Activated effector memory CD4-positive, alpha-beta T cell treated with Interleukin-2 at 50 U/mL for 16 hours (primary cell): ENCODE data around the gene OR4F6.
"Not testable (repeated sequence)": the region's sequence is repeated elsewhere in the genome, so short reads cannot be mapped to it uniquely, and the experiment has no call there.

ENCODE experiments used
- DNase-seq: peaks from one replicate; pipeline ENCODE4 v3.0.0-alpha.2; 2020

OR4F6 gene, protein sequence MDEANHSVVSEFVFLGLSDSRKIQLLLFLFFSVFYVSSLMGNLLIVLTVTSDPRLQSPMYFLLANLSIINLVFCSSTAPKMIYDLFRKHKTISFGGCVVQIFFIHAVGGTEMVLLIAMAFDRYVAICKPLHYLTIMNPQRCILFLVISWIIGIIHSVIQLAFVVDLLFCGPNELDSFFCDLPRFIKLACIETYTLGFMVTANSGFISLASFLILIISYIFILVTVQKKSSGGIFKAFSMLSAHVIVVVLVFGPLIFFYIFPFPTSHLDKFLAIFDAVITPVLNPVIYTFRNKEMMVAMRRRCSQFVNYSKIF

DNA sequence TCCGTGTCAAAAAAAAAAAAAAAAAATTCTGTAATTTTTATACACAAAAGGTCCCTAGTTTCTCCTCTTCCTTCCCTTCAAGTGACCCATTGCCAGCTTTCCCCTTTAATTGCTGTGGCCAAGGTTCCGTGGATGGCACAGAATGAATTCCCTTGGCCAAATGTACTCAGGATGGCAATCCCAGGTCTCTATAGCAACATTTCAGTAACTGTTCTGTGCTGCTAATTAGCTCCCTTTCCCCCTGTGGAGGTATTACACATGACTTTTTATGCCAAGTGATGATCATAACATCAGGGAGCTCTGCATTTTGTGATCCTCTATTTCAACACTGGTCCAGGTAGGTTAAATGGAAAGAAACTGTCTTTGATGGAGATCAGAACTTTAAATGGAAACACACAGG, at the start of gene OR4F6:
OR4F6 (plus strand) TSS at position 301 of the 400 bp plus-strand sequence. CDS start 2,211 bp downstream, outside the sequence.
- DNase-seq: no peak

DNA sequence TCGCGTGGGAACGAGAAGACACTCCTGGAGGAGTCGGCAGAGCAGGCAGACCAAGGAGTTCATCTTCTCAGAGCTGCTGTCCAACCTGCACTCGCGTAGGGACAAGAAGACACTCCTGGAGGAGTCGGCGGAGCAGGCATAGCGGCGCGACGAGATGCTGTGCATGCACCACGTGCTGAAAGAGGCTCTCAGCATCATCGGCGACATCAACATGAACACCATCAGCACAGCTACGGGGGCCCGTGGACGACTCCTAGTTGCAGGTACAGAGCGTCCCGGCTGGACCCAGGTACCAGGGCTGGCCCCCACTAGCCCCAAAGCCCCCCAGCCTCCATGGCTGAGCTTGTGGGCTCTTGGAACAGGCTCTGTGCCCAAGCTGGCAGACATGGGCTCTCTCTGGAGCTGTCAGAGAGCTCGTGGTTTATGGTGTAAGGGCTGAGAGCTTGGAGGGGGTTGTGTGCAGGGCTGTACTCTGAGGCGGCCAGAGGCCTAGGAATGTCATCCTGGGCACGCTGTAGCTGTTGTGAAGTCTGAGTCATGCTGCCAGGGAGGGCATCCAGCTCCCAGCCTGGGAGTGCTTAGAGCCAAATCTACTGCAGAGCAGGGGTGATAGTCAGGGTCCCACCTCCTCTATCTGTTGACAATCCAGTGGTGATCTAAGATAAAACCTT, 38.5 kb upstream of the OR4F6 start:
- DNase-seq: not testable (repeated sequence)

DNA sequence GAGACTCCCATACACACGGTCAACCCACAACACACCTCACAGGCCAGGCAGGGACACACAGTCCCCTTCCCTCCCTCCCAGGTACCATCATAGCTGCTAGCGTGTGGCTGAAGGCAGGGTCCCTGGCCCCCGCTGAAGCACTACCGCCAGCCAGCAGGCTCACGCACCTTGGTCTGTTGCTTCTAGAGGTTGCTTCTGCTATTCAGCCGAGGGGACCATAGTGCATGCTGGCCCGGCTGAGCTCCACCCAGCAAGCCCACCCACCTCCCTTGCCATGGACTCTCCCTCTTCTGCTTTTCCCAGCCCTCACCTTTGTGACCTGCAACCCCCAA, 38.0 kb upstream of the OR4F6 start:
- DNase-seq: not testable (repeated sequence)

DNA sequence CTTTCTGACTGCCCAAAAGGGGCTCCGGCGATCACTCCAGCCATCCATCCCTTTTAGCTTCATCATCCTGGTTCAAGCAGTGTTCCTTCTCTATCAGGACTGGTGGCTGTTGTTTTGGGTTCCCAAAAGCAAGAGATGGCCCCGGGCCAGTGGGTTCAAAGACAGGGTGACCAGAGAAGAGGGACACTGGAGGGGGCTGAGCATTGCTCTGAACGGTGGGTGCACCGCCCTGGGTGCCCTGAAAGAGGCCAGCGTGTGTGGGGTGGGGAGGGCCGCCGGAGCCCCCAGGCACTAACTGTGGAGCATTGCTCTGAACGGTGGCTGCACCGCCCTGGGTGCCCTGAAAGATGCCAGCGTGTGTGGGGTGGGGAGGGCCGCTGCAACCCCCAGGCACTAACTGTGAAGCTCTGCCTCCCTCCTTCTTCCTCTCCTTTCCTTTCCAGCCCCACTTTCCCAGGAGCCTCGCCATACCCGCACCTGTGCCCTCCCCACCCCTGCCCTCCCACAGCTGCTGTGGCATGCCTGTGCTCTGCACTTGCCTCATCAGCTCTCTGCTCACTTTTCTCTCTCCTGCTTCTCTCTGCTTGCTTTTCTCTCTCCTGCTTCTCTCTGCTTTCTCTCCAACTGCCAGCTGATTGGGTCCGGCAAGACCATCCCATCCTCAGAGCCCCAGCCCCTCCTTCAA, 37.4 kb upstream of the OR4F6 start:
- no peak for DNase-seq

DNA sequence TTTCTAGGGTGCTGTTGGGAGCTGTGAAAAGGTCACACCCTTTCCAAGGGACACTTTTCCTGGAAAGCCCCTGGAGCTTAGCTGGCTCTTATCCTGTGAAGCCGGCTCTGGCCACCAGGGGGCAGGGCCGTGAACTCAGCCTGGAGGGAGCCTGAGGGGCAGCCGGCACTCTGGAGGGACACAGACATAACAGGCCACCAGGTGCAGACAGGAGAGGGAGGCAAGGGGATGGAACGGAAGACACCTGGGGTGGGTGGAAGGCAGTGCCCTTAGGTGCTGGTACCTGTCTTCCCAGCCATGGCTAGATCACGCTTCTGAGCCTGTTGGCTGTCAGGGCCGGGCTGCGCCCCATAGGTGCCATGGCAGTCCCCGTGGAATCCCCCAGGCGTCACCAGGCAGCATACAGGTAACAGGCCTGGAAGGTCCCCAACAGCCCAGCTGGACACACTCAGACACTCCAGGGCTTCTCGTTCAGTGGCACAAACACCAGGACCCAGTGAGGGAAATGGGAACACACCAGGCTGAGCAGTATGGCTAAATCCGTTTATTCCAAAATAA, 36.1 kb upstream of the OR4F6 start:
- DNase-seq: not testable (repeated sequence)

DNA sequence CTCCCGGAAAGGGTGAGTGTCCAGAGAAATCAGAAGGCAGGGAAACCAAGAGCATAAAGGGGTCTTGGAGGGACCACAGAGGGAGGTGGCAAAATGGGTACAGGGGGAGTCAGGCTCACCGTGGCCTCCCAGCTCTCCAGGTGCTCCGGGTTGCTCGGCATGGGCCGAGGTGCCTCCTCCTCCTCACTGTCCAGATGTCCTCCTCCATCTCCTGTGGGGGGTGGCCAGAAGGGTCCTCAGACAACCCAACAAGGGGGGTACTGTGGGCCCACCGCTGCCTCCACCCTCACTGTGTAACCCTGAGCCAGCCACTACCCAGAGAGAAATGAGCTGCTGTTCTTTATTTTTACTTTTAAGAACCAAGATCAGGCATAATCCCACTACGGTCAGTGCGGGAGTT, 30.4 kb upstream of the OR4F6 start:
- DNase-seq: no peak

DNA sequence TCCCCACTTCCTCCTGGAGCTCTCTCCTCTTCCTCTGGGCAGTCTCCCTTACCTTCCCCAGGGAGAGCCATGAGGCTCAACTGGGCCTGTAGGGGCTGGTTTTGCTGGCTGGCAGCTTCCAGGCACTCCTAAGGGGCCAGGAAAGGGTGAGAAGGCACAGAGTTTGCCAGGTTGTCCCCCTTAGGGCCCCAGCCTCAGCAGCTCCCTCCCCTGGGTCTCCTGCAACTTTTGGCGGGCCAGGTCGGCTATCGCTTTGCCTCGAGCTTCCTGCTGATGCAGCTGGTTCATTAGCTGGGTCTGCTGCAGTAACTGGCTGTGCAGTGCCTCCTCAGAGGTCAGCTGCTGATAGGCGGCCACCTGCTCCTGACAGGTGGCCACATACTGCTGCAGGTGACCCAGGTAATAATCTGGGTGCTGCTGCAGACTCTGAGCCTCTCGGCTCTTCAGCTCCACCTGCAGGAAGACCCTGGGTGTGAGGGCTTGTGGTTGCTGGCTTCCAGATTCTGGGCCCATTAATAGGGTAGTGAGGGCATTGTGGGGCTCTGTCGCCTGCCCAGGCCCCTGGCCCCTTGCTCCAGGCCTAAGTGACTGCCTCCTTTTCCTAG, 29.7 kb upstream of the OR4F6 start:
- DNase-seq: no peak

DNA sequence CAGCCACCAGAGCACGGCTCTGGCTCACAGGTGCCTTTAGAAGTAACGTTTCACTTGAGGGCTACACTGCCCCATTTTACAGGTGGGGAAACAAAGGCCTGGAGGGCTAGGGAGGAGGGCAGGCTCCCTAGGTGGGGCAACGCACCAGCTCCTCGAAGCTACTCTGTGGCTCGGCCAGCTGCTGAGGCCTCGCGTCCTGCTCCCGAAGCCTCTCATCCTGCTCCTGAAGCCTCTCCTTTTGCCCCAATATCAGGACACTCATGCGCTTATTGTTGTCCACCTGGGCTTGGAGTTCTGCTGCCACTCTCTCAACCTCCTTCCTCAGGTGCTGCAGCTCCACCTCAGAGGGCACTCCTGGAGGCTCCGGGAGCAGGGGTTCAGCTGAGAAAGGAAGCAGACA, 28.2 kb upstream of the OR4F6 start:
- no peak for DNase-seq

DNA sequence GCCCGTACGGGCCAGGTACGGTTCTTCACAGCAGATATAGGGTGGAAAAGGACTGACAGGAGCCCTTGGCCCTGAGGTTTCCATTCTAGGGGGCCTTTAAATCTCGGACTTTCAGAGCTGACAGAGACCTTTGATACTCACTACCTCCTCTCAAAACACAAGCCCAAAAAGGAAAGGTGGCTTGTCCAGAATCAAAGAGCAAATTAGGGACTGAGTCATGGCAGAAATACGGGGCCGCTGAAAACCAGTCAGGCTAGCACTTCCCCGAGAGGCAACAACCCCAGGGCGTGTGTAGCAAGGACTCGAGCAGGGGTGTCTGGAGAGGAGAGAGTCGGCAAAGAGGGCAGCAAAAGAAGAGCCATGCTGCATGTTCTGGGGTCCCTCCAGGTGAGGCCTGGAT, 24.7 kb upstream of the OR4F6 start:
- DNase-seq: not testable (repeated sequence)

DNA sequence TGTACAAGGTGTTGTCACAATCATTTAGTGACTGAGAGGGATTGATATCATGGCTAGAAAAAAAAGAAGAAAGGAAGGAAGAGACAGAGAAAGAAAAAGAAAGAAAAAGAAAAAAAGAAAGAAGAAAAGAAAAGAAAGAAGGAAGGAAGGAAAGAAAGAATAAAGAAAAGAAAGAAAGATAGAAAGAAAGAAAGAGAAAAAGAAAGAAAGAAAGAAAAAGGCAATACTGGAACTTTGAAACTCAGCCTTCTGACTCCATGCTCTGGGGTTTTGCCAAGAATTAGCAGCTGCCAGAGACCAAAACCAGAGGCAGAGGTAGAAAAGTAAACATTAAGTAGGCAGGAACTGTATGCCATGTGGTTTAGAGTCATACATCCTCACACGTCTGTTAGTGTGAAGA, 23.1 kb upstream of the OR4F6 start:
- DNase-seq: not testable (repeated sequence)

DNA sequence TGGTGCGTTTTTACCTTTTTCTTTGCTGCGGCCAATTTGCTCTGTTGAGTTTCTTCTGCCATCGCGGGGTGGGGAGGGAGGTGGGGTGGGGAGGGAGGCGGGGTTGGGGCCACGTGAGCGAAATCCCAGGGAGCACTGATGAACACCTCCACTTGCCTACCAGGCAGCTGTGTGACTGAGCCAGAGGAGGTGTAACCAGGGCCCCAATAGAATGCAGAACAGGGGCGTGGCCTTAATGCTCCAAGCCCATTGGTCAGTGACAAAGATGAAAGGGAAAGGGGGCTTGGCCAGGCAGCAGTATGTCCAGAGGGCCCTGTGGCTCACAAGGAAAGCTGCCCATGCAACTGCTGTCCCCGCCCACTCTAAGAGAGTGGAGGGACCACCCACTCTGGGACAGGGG, 21.4 kb upstream of the OR4F6 start:
- no peak for DNase-seq

DNA sequence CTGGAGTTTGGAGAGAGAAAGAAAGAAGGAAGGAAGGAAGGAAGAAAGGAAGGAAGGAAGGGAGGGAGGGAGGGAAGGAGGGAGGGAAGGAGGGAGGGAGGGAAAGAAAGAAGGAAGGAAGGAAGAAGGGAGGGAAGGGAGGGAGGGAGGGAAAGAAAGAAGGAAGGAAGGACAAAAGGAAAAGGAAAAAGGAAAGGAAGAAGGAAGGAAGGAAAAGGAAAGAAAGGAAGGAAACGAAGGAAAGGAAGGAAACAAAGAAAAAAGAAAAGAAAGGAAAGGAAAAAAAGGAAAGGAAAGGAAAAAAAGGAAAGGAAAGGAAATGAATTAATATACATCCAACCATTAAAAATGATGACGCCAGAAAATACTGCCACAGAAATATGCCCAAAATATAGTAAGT, 18.7 kb upstream of the OR4F6 start:
- DNase-seq: no peak

DNA sequence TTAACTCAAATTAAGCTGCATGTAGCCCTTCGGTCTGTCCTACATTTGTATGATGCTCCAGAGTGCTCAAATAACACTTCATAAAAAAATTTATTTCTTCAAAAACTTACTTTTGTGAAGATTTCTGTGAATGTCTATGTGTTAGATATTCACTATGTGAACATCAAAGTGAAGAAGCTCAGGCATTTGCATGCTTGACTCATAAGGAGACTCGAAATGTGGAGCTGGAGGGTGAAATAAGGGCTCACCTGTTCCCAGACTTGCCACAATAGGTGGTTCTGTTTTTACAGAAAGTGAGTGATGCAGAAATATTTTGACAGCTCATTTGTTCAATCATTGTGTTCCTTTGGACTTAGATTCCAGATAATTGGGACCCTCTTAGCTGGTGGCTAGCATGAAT, 16.9 kb upstream of the OR4F6 start:
- DNase-seq: not testable (repeated sequence)

DNA sequence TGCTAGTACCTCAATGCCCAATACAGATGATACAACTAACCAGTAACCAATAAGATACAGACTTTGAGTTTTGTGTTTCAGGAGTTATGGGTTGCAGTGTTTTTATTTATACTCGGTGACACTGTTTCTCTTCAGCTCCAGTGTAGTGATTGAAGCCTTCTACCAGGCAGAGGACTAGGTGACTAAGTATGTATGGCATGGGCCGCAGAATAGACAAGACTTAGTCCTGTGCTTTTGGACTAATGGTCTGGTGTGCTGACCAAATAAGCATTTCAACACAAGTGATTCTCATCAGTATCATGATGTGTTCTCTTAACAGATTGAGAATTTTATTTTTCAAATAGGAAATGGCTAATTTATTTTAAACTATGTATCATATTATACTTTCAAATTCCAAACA, 15.3 kb upstream of the OR4F6 start:
- DNase-seq: not testable (repeated sequence)

DNA sequence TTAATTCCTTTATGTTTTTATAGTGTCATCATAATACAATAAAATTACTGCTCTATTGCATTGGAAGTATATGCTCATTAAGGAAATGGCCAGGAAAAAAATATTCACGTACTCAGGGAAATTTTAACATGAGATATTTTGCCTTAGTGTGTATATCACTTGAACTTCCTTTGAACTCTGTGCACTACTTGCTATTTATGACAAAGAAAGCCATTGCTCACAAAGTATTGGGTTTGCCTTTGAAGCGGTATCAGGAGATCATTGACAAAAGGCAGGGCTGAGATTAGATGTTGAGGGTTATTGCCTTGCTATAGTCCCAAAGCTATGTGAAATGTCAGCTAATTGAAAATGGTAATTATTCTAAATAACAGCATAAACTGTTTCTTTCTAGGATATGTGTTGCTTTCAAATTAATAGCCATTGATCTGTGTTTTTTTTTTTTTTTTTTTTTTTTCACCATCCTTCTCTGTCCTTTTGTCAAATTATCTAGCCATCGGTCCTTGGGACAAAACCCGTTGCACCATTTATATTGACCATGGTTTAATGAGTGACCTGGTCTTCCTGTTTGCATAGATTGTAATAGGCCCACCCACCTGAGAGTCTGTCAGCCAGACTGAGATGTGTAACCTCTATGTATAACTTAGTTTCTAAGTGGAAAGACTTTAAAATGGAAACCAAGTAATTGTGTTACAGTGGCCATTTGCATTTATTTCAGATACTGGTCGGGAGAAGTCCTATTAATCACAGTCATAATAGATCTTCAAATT, 14.6 kb upstream of the OR4F6 start:
- not testable (repeated sequence) for DNase-seq

DNA sequence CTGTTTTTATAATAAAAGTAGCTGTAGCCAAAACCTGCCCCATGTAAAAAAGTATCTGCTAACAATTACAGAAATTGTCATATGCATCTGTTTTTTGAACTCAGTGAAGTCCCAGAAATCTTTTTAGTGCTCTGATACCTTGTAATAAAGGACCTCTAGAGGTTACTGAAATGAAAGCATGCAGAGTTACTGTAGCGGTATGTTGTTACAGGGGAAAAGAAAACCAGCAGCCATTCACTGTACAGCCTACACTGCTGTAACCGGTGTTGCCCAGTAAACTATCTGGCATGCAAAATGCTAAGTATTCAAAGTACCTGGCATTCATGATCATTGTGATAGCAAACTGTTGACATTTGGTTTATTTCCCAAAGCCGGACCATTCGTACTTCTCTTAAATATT, 12.6 kb upstream of the OR4F6 start:
- DNase-seq: not testable (repeated sequence)

DNA sequence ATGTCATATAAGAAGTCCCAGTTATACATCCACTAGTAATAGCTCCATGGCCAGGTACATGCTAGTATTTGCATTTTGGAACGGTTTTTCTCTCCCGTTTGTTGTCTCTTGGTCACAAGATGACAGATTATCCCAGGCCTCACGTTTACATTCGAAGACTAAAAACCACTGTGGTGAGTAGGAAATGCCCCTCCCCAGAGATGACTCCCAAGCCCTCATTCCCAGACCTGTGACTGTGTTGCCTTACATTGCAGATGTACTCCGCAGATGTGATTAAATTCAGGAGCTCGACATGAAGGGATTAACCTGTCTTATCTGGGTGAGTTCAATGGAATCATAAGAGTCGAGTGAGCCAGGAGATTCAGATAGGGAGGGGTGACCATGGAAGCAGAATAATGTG, 9.3 kb upstream of the OR4F6 start:
- DNase-seq: not testable (repeated sequence)

DNA sequence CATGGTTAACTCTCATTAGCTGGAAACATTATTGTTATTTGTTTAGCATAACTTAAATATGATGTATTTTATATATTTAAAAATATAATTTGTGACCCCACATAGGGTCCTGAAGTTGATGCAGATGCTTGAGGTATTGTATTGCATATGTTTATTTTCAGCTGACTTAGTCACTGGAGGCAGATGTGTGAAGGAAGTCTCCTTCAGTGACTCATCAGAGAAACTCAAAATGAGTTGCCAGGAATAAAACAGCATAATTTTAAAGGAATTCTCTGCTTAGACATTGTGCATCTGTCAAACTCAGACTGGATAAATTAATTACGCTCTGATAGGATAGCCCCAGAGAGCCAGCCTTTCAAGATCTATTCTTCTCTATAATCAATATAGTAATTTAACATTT, 7.9 kb upstream of the OR4F6 start:
- no peak for DNase-seq

DNA sequence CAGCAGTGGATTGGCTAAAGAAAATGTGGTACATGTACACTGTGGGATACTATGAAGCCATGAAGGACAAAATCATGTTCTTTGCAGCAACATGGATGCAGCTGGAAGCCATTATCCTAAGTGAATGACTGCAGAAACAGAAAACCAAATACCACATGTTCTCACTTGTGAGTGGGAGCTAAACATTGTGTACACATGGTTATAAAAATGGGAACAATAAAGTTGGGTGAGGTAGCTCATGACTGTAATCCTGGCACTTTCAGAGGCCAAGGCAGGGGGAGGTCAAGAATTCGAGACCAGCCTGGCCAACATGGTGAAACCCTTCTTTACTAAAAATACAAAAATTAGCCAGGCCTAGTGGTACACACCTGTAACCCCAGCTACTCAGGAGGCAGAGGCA, 3.6 kb upstream of the OR4F6 start:
- no peak for DNase-seq

DNA sequence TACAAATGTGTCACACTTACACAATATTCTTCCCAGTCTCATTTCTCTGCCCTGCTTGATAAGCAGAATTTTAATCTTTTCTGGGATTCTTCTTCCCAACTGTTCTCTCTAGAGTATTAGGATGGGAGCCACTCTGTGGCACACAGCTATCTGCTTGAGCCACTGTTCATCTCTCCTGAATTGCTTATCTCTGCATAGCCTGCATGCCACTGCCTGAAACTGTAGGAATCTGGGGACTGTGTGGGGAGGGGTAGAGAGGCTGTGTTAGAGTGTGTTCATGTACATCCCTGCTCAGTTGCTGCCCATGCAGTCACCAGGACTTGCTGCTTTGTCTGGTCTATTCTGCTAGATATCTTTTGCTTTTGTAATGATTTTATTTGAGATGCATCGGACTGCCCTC, 2.3 kb upstream of the OR4F6 start:
- DNase-seq: no peak

DNA sequence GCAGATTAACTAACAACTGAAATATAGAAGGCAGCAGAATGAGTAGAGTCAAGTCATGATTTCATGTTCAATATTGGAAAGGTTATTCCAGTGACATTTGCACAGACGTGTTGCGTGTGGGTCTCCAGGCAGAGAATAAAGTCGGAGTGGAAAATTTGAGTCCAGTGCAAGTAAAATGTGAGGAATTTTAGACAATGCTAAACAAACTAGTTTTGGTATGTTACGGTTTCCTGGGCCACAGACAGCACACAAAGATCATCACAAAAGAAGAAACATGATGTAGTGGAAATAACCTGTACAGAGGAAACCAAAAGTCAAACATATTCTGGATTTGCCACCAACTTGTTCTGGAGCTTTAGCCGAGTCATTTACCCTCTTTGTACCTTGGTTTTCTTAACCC, 367 bp downstream of the OR4F6 start:
- DNase-seq: no peak

DNA sequence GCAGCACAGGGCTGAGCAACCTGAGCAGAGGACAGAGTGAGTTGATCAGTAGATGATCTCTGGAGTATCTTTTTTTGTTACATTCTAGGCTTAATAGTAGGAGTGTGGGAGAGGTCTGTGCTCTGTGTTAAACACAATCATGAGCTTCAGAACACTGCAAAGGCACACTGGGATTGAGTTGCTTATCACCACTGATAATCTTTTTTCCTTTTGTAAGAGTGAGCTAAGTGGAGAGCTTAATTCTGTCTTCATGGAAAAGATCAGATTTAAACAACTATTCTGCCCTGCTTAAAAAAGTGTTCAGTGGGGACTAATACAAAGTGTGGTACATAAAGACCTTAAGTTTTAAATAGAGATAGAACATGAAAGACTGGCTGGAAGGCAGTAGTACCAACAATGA, 1.1 kb downstream of the OR4F6 start:
- DNase-seq: no peak

DNA sequence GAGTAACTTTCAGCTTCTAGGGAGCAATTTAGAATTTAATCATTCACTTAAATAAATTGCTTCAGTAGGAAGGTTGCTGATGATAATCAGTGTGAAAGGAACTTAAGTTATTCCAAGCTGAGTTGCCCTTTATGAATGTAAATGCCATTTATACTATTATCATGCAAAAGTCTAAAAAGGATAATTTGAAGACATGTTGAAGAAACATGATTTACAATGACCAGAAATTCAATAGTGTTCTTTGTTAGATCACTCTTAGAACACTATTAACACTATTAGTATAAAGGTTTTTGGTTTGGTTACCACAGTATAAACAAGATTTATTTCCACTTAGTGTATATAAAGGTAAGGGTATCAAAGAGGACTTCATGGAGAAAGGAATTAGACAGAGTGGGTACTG, 1.6 kb downstream of the OR4F6 start:
- no peak for DNase-seq
